GM18526 (cell line): ENCODE results near the gene OPN4.

ENCODE experiments used
- POLR2A ChIP-seq: IDR thresholded peaks from 3 replicates; pipeline ENCODE4 v1.6.1; 2011; ENCODE audit not compliant: insufficient read length; ENCODE audit errors: extremely low read depth

Gene OPN4

GRCh38 chr10:86711513-86712316 is 57.4 kb downstream of the OPN4 start:
- TF ChIP-seq POLR2A: no peak

DNA sequence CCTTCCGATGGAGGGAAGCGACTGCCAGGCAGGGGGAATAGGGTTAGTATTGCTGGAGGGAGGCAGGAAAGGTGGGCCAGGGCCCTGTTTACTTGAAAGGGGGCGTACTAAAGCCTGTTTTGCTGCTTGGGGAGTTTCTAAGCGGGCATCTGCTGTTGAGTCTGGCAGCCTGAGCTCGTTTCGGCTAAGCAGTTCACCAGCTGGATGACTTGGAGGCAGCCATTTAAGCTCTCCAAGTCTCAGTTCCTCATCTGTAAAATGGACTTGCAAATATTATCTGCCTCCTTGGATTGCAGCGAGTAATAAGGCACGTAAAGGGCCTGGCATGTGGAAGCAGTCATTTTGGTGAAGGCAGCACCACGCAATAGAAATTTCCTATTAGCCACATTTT is 58.0 kb downstream of the OPN4 start:
- TF ChIP-seq POLR2A: no peak

DNA sequence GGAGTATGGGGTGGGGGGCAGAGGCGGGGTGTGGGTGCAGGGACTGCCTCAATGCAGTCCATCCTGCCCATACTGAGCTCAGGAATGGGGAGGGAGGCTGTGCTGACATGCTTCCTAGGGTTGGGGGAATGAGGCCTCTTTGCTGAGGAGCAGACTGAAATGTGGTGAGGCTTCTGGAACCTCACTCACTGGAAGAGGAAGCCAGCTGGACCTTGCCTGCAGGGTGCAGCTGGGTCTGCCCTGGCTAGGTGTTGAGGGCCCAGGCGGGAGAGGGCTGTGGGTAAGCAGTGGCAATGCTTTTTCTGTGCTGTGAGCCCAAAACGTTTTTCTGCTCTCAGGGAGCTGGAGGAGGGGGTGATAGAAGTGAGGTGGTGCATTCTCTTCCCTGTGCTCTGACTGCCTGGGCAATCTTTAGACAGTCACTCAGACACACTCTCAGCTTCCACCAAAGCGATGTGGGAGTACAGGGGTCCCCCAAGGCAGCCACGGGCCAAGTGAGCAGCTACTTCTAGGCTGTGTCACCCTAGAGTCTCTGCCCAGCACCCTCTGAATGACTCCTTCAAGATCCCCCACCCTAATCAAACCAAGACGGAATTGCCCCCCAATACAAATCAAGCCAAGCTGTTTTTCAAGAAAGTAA is 60.9 kb downstream of the OPN4 start:
- no peak for TF ChIP-seq POLR2A

GRCh38 chr10:86715836-86716235 is 61.5 kb downstream of the OPN4 start:
- no peak for TF ChIP-seq POLR2A
